Activated T-cell treated with anti-CD3 and anti-CD28 coated beads, Interleukin-2, amount 50 U/mL, for 72 hours (primary cell): Measurements from ENCODE around the gene ASXL1. TPM values are rescaled to one million over a fixed set of nuclear protein-coding genes. Genes with fewer than 3 reads are reported as not detected.
"Not testable (repeated sequence)": the region's sequence is repeated elsewhere in the genome, so short reads cannot be mapped to it uniquely, and the experiment has no call there.

Experiments used
- ATAC-seq, 2 donors: fragments of 150-1000 bp; cut with Tn5 transposase; replicated peaks in 1 of 2; 2 replicates each; pipeline ENCODE4 v1.10.0; 2021; ENCODE audit warnings: moderate library complexity in 2 of 2, mild to moderate bottlenecking in 1 of 2
- DNase-seq, 2 donors: peaks; one replicate each; pipeline ENCODE4 v3.0.0; 2021 to 2022; ENCODE audit warnings: mixed read lengths in 1 of 2
- H3K27ac Mint-ChIP-seq: one replicate; pipeline ENCODE4 v1.8.0; 2022; ENCODE audit warnings: mild to moderate bottlenecking, moderate library complexity, mixed read lengths
- H3K27me3 Mint-ChIP-seq: one replicate; pipeline ENCODE4 v1.8.0; 2022; ENCODE audit warnings: low read depth, mixed read lengths
- H3K36me3 Mint-ChIP-seq, 2 donors: one replicate each; pipeline ENCODE4 v1.8.0; 2022; ENCODE audit warnings: mixed read lengths in 2 of 2, mild to moderate bottlenecking in 1 of 2; ENCODE audit not compliant: insufficient read depth in 2 of 2
- H3K4me1 Mint-ChIP-seq: one replicate; pipeline ENCODE4 v1.8.0; 2022; ENCODE audit warnings: low read depth, mixed read lengths
- H3K4me3 Mint-ChIP-seq, 2 donors: one replicate each; pipeline ENCODE4 v1.8.0; 2022; ENCODE audit warnings: mild to moderate bottlenecking in 2 of 2, mixed read lengths in 2 of 2, moderate library complexity in 2 of 2
- H3K9me3 Mint-ChIP-seq, 2 donors: one replicate each; pipeline ENCODE4 v1.8.0; 2022; ENCODE audit warnings: mixed read lengths in 2 of 2
- total RNA-seq, 2 donors: library from RNA; stranded (reverse); gene quantifications; one replicate each; pipeline ENCODE4 v1.2.3, GENCODE V29; 2022

The ASXL1 gene
- total RNA-seq, 2 donors from 2014 or later = 158 to 168 TPM

GRCh38 chr20:32461836-32462600 lies 103.9 kb downstream of the ASXL1 start:
- Mint-ChIP-seq H3K27me3 (no peaks in the 10 kb centered on the region), H3K9me3 (no peaks in the 10 kb centered on the region), H3K36me3 (no peaks in the 10 kb centered on the region), H3K4me3 (no peak overlapping the region), H3K4me1 (no peaks in the 10 kb centered on the region), H3K27ac (no peak overlapping the region)
- ATAC-seq (no peak), DNase-seq (no peak)

GRCh38 chr20:32462900-32463641 lies 104.9 kb downstream of the ASXL1 start:
- H3K4me3 Mint-ChIP-seq = no peak overlapping the region
- H3K27me3 Mint-ChIP-seq = no peaks in the 10 kb centered on the region
- no peak for ATAC-seq
- no peak overlapping the region for H3K27ac Mint-ChIP-seq
- no peaks in the 10 kb centered on the region for H3K4me1 Mint-ChIP-seq
- DNase-seq = no peak
- no peaks in the 10 kb centered on the region for H3K36me3 Mint-ChIP-seq
- H3K9me3 Mint-ChIP-seq = no peaks in the 10 kb centered on the region

GRCh38 chr20:32463642-32464400 lies 105.7 kb downstream of the ASXL1 start:
- no peaks in the 10 kb centered on the region for H3K9me3 Mint-ChIP-seq
- H3K4me3 Mint-ChIP-seq = no peak overlapping the region
- ATAC-seq (no peak), DNase-seq (no peak)
- H3K27me3 Mint-ChIP-seq = no peaks in the 10 kb centered on the region
- H3K27ac Mint-ChIP-seq = no peak overlapping the region
- no peaks in the 10 kb centered on the region for H3K36me3 Mint-ChIP-seq
- no peaks in the 10 kb centered on the region for H3K4me1 Mint-ChIP-seq

- H3K9me3 Mint-ChIP-seq = no peaks in the 10 kb centered on the region
- H3K4me1 Mint-ChIP-seq = no peaks in the 10 kb centered on the region
- ATAC-seq = no peak
- no peak for DNase-seq
- no peak overlapping the region for H3K4me3 Mint-ChIP-seq
- no peak overlapping the region for H3K27ac Mint-ChIP-seq
- no peaks in the 10 kb centered on the region for H3K27me3 Mint-ChIP-seq
- H3K36me3 Mint-ChIP-seq = no peaks in the 10 kb centered on the region
These were observed 106.4 kb downstream of the ASXL1 start for GRCh38 chr20:32464401-32465091.

- Mint-ChIP-seq H3K4me1 (peaks cover 3% of the 10 kb centered on the region), H3K36me3 (no peaks in the 10 kb centered on the region), H3K27me3 (no peaks in the 10 kb centered on the region), H3K9me3 (no peaks in the 10 kb centered on the region), H3K4me3 (no peak overlapping the region), H3K27ac (no peak overlapping the region)
- DNase-seq (no peak), ATAC-seq (no peak)
These were observed 107.2 kb downstream of the ASXL1 start for GRCh38 chr20:32465092-32465900.

GRCh38 chr20:32465901-32466675 lies 108.0 kb downstream of the ASXL1 start:
- not testable (repeated sequence) for H3K27ac Mint-ChIP-seq, ATAC-seq, H3K27me3 Mint-ChIP-seq, H3K9me3 Mint-ChIP-seq, H3K36me3 Mint-ChIP-seq, H3K4me3 Mint-ChIP-seq, DNase-seq, H3K4me1 Mint-ChIP-seq

- Mint-ChIP-seq H3K4me1 (peaks cover 5% of the 10 kb centered on the region), H3K4me3 (no peak overlapping the region), H3K36me3 (no peaks in the 10 kb centered on the region), H3K9me3 (no peaks in the 10 kb centered on the region), H3K27ac (no peak overlapping the region), H3K27me3 (no peaks in the 10 kb centered on the region)
- DNase-seq (no peak), ATAC-seq (no peak)
These were observed 108.8 kb downstream of the ASXL1 start for GRCh38 chr20:32466739-32467505.

- H3K27ac Mint-ChIP-seq = no peak overlapping the region
- ATAC-seq = no peak
- H3K36me3 Mint-ChIP-seq = no peaks in the 10 kb centered on the region
These were observed 109.6 kb downstream of the ASXL1 start for GRCh38 chr20:32467506-32468312.

GRCh38 chr20:32468313-32468640 lies 110.1 kb downstream of the ASXL1 start:
- H3K27ac Mint-ChIP-seq = no peak overlapping the region
- H3K27me3 Mint-ChIP-seq = no peaks in the 10 kb centered on the region
- H3K4me3 Mint-ChIP-seq = no peak overlapping the region
- H3K4me1 Mint-ChIP-seq = peaks cover 5% of the 10 kb centered on the region
- ATAC-seq = no peak
- no peaks in the 10 kb centered on the region for H3K9me3 Mint-ChIP-seq
- no peaks in the 10 kb centered on the region for H3K36me3 Mint-ChIP-seq
- DNase-seq = no peak

More at GRCh38 chr20:32467506-32468312, 109.6 kb downstream of the ASXL1 start:
- no peak for DNase-seq
- peaks cover 5% of the 10 kb centered on the region for H3K4me1 Mint-ChIP-seq
- no peak overlapping the region for H3K4me3 Mint-ChIP-seq
- no peaks in the 10 kb centered on the region for H3K27me3 Mint-ChIP-seq
- H3K9me3 Mint-ChIP-seq = no peaks in the 10 kb centered on the region

- Mint-ChIP-seq H3K4me3 (no peak overlapping the region), H3K27me3 (no peaks in the 10 kb centered on the region), H3K36me3 (no peaks in the 10 kb centered on the region), H3K27ac (no peak overlapping the region), H3K9me3 (no peaks in the 10 kb centered on the region), H3K4me1 (peaks cover 5% of the 10 kb centered on the region)
- ATAC-seq = no peak
- DNase-seq = no peak
These were observed 110.7 kb downstream of the ASXL1 start for GRCh38 chr20:32468860-32469259.
